ENCODE measurements around the gene APEH.

- TF ChIP-seq CTCF (IDR thresholded peaks at IDR 0.05; ENCODE audit: insufficient read depth, low read length, poor library complexity, severe bottlenecking) (no peak), EZH2phosphoT487 (conservative IDR thresholded peaks at IDR 0.05; ENCODE audit: low read length) (no peak)
These were observed 12.9 kb upstream of the APEH start for GRCh38 chr3:49661281-49661680.
